Pancreas (tissue), 10 donors: Measurements from ENCODE around the gene AGFG2. TPM values are rescaled to one million over a fixed set of nuclear protein-coding genes. Genes with fewer than 3 reads are reported as not detected.

ENCODE experiments used
- ATAC-seq, 4 donors: fragments of 200-7000 bp; cut with Tn5 transposase; one replicate each; pipeline versions ENCODE4 v1.8.0 to v1.9.1; 2020; ENCODE audit warnings: mild to moderate bottlenecking in 4 of 4, moderate library complexity in 4 of 4
- DNase-seq, 6 donors: peaks; one replicate each; pipeline ENCODE4 v3.0.0-alpha.2; 2020
- FAIRE-seq: peaks from 2 replicates; lab custom pipeline; 2012; peaks lifted over from hg19 to GRCh38; lab: Jason Lieb, UNC
- H3K27ac ChIP-seq, 4 donors: fragments of 200-600 bp; sonication (generic); 1 replicate in 3 of 4; 2 replicates in 1 of 4; pipeline versions ENCODE4 v1.5.0 to v1.8.0; 2020
- H3K27me3 ChIP-seq, 4 donors: fragments of 200-600 bp; one replicate each; pipeline ENCODE4 v1.8.0; 2021
- H3K36me3 ChIP-seq, 3 donors: fragments of 200-600 bp; sonication (generic) in 1 of 3; one replicate each; pipeline versions ENCODE4 v1.5.0 to v1.8.0; 2020 to 2021
- H3K4me1 ChIP-seq, 3 donors: fragments of 200-600 bp; one replicate each; pipeline ENCODE4 v1.8.0; 2021
- H3K4me3 ChIP-seq, 4 donors: fragments of 200-600 bp; sonication (generic) in 2 of 4; one replicate each; pipeline versions ENCODE4 v1.5.0 to v1.8.0; 2020 to 2021
- H3K9me3 ChIP-seq, 4 donors: fragments of 200-600 bp; one replicate each; pipeline ENCODE4 v1.8.0; 2021
- CTCF ChIP-seq, 4 donors: fragments of 200-600 bp; sonication (generic) in 3 of 4; IDR thresholded peaks; one replicate each; pipeline versions ENCODE4 v1.5.0 to v1.8.0; 2021; ENCODE audit warnings: antibody characterized with exemption in 4 of 4
- WGBS, 2 donors: extraction: QIAGEN DNeasy Blood & Tissue Kit; methylation state at CpG; one replicate each; pipeline ENCODE4 v1.1.7; 2013; 5-methylcytosine and 5-hydroxymethylcytosine counted together
- intact Hi-C, 3 donors: fragments of 100-400 bp; cut with DNase I; formaldehyde crosslinking; loops; one replicate each; pipeline versions ENCODE4 v1.11.1 to v1.14.2; 2022
- polyA plus RNA-seq, 2 donors: library from polyadenylated mRNA; stranded (reverse); fragments of 200-250 nt; gene quantifications; one replicate each; pipeline ENCODE4 v1.2.3, GENCODE V29; 2013
- total RNA-seq, 6 donors: library from RNA; stranded (reverse); fragmentation: NEBNext Ultra II Directional in 4 of 6; extraction: Animal tissue kit (Norgen Biotek cat#: 25700) in 4 of 6; gene quantifications; one replicate each; pipeline versions ENCODE4 v1.2.1 to v1.2.4, GENCODE V29; 2021 to 2023
- donor health status: healthy with polysubstance abuse.
- donor health status: DM: no; HTN: no; CAD: no; lungs with moderate emphysema.
- donor health status: DM: no; HTN: no; CAD: no.
- donor health status: control.
- donor health status: control.
- donor health status: Bipolar disorder and iron deficiency.
- donor health status: DM: yes; HTN: yes; CAD: no.
- donor health status: DM: no; HTN: no; CAD: no.
- donor health status: DM: no; HTN: no; CAD: no.
- donor health status: DM: yes; HTN: yes; CAD: no.

The AGFG2 gene
- total and polyA plus RNA-seq, 8 donors: 13.6 to 41.0 (median 24.6) TPM

- no peak for TF ChIP-seq CTCF (IDR thresholded peaks at IDR 0.05)
- ATAC-seq (no peak), FAIRE-seq (no peak), DNase-seq (peak in 1 of 6 donors; percentile 64)
- H3K27ac ChIP-seq: peak overlapping the region in 1 of 4 donors; percentile 12
- H3K36me3 ChIP-seq: peaks cover 0 to 4% (median 0%) of the 10 kb centered on the region in 3 donors
- intact Hi-C loops: loop anchor here in 1 of 3 donors (10.0 kb wide), 1 partner anchor 119 kb away; no protein-coding TSS in a partner anchor
- 84% methylated on average over 6 of the region's 6 CpGs for WGBS, 2 donors
- H3K4me3 ChIP-seq: no peak overlapping the region
- no peaks in the 10 kb centered on the region for H3K27me3 ChIP-seq
- no peaks in the 10 kb centered on the region for H3K9me3 ChIP-seq
- peaks cover 22 to 27% (median 22%) of the 10 kb centered on the region in 3 donors for H3K4me1 ChIP-seq
Observed at GRCh38 chr7:100566018-100566531, 27.1 kb downstream of the AGFG2 start.

DNA sequence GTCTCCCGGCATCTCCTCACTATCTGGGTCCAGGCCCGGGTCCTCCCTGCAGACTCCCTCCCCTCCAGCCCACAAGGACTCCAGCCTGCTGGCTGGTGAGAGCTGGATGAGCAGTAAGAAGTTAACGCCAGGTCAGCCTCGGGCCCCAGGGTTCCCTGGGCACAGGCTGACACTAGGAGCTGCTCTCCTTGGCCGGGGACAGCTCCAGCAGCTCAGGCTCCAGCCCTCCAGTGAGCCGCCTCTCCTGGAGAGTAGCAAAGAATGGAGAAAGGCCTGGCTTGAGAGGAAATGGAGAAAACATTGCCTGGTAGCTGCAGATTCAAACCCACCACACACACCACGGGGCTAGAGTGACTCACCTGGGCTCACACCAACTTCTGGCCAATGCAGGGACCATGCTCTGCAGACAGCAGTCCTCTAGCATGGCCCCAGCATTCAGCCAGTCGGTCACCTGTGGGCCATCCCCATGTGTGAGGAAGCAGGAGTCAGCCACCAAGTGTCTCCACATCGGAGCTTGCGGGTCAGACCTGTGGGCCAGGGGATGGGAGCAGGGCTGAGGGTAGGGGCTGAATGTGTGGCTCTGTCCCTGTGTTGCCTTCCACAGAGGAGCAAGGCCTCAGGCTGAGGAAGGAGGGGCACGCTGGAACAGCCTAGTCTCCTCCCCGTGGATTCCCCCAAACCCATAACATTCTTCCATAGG lies 28.2 kb downstream of the AGFG2 start:
- no peaks in the 10 kb centered on the region for H3K36me3 ChIP-seq
- ATAC-seq (no peak), FAIRE-seq (no peak), DNase-seq (peak in 2 of 6 donors; percentile 50 to 70)
- intact Hi-C loops: loop anchor here in 1 of 3 donors (10.0 kb wide), 1 partner anchor 118 kb away; no protein-coding TSS in a partner anchor
- no peak overlapping the region for H3K4me3 ChIP-seq
- H3K27me3 ChIP-seq: no peaks in the 10 kb centered on the region
- 79 to 81% methylated on average over 12 of the region's 12 CpGs for WGBS, 2 donors
- no peak for TF ChIP-seq CTCF (IDR thresholded peaks at IDR 0.05)
- H3K27ac ChIP-seq: peak overlapping the region; percentile 17 to 86 (median 66)
- no peaks in the 10 kb centered on the region for H3K9me3 ChIP-seq
- H3K4me1 ChIP-seq: peaks cover 22 to 27% (median 22%) of the 10 kb centered on the region in 3 donors

DNA sequence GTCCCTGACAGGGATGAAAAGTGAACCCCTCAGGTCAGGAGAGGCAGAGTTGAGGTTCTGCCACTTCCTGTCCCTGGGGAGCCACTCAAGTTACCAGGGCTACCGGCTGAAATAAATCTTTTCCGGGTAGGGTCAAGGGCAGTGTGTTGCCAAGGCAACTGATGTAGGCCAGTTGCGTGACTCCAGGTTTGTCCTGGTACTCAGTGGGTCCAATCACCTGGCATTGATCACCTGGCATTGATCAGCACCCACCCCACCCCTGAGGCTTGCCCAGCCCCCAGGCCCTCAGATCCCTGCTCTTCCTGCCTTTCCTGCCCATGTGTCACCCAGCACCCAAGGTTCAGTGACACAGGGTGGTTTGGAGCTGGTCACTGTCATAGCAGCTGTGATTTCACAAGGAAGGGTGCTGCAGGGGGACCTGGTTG lies 28.8 kb downstream of the AGFG2 start:
- peak overlapping the region; percentile 17 to 86 (median 66) for H3K27ac ChIP-seq
- ATAC-seq: peak; percentile 1 to 29 (median 12)
- no peak for TF ChIP-seq CTCF (IDR thresholded peaks at IDR 0.05)

GRCh38 chr7:100568176-100568895 lies 29.3 kb downstream of the AGFG2 start:
- 32 to 35% methylated on average over 9 to 11 of the region's 11 CpGs for WGBS, 2 donors
- intact Hi-C loops: loop anchor here in 1 of 3 donors (10.0 kb wide), 1 partner anchor 116 kb away; no protein-coding TSS in a partner anchor

More for the DNA sequence above, 28.8 kb downstream of the AGFG2 start:
- Histone ChIP-seq H3K4me1 (peaks cover 22 to 27% (median 22%) of the 10 kb centered on the region in 3 donors), H3K36me3 (no peaks in the 10 kb centered on the region), H3K27me3 (no peaks in the 10 kb centered on the region), H3K4me3 (no peak overlapping the region), H3K9me3 (no peaks in the 10 kb centered on the region)
- intact Hi-C loops: loop anchor here in 1 of 3 donors (10.0 kb wide), 1 partner anchor 117 kb away; no protein-coding TSS in a partner anchor
- 15 to 16% methylated on average over 3 of the region's 3 CpGs for WGBS, 2 donors
- peak in 3 of 6 donors; percentile 55 to 61 (median 55) for DNase-seq
- FAIRE-seq: no peak

More at GRCh38 chr7:100568176-100568895, 29.3 kb downstream of the AGFG2 start:
- no peaks in the 10 kb centered on the region for H3K27me3 ChIP-seq
- no peaks in the 10 kb centered on the region for H3K9me3 ChIP-seq
- ATAC-seq (peak; percentile 58 to 79 (median 70)), FAIRE-seq (no peak), DNase-seq (peak in 5 of 6 donors; percentile 84 to 93 (median 91))
- no peak overlapping the region for H3K4me3 ChIP-seq
- H3K27ac ChIP-seq: peak overlapping the region; percentile 17 to 86 (median 66)
- peaks cover 22 to 27% (median 22%) of the 10 kb centered on the region in 3 donors for H3K4me1 ChIP-seq
- TF ChIP-seq CTCF (IDR thresholded peaks at IDR 0.05): no peak
- H3K36me3 ChIP-seq: no peaks in the 10 kb centered on the region
